Common myeloid progenitor, CD34-positive (primary cell): Measurements from ENCODE around the gene IQCC.

Source experiments
- CTCF ChIA-PET: fragments of 350-600 bp; sonication (Branson Sonifier 250); formaldehyde crosslinking; loops from one replicate; lab custom pipeline; 2021; ENCODE audit warnings: antibody characterized with exemption; lab: Charles Lee
- POLR2A ChIA-PET: fragments of 350-600 bp; sonication (Branson Sonifier 250); formaldehyde crosslinking; loops from one replicate; lab custom pipeline; 2021; ENCODE audit warnings: antibody characterized with exemption; lab: Charles Lee
- DNase-seq, 3 donors: peaks; one replicate each; pipeline versions ENCODE4 v3.0.0 to v3.0.0-alpha.2; 2013
- H3K27ac ChIP-seq, 2 experiments: 1 replicate in 1 of 2; 2 replicates in 1 of 2; pipeline ENCODE4 v1.7.0; 2013; ENCODE audit warnings: inconsistent platforms in 2 of 2, low read length in 2 of 2, mild to moderate bottlenecking in 2 of 2, low read depth in 1 of 2, moderate library complexity in 1 of 2; ENCODE audit not compliant: severe bottlenecking in 2 of 2, insufficient read depth in 1 of 2, poor library complexity in 1 of 2
- H3K27me3 ChIP-seq, 5 experiments: replicated peaks in 2 of 5; 1 replicate in 3 of 5; 2 replicates in 2 of 5; pipeline versions ENCODE4 v1.6.1 to v1.7.0; 2013; ENCODE audit warnings: low read length in 4 of 5, mild to moderate bottlenecking in 2 of 5, moderate library complexity in 2 of 5, inconsistent platforms in 1 of 5; ENCODE audit not compliant: insufficient read depth in 5 of 5, control insufficient read depth in 4 of 5
- H3K36me3 ChIP-seq, 4 experiments: 1 replicate in 2 of 4; 2 replicates in 2 of 4; pipeline versions ENCODE4 v1.6.1 to v1.7.0; 2013; ENCODE audit warnings: low read length in 3 of 4, control low read depth in 1 of 4, mild to moderate bottlenecking in 1 of 4; ENCODE audit not compliant: control insufficient read depth in 4 of 4, insufficient read depth in 4 of 4
- H3K4me1 ChIP-seq, 4 experiments: 1 replicate in 3 of 4; 2 replicates in 1 of 4; pipeline versions ENCODE4 v1.6.1 to v1.7.1; 2013; ENCODE audit warnings: low read length in 3 of 4, mild to moderate bottlenecking in 3 of 4, control low read depth in 1 of 4, inconsistent platforms in 1 of 4, moderate library complexity in 1 of 4; ENCODE audit not compliant: control insufficient read depth in 4 of 4, insufficient read depth in 4 of 4; ENCODE audit errors: control extremely low read depth in 1 of 4
- H3K4me3 ChIP-seq, 7 experiments: 1 replicate in 4 of 7; 2 replicates in 3 of 7; pipeline versions ENCODE4 v1.5.1 to v1.7.0; 2013; ENCODE audit warnings: mild to moderate bottlenecking in 7 of 7, low read length in 6 of 7, moderate library complexity in 6 of 7, inconsistent platforms in 2 of 7, low read depth in 2 of 7, control low read depth in 1 of 7; ENCODE audit not compliant: insufficient read depth in 4 of 7, control insufficient read depth in 1 of 7; ENCODE audit errors: extremely low read depth in 1 of 7
- H3K9me3 ChIP-seq, 5 experiments: 1 replicate in 4 of 5; 2 replicates in 1 of 5; pipeline versions ENCODE4 v1.6.1 to v1.7.1; 2013; ENCODE audit warnings: low read length in 4 of 5, mild to moderate bottlenecking in 2 of 5, inconsistent platforms in 1 of 5, low read depth in 1 of 5, moderate library complexity in 1 of 5; ENCODE audit not compliant: control insufficient read depth in 4 of 5, insufficient read depth in 2 of 5; ENCODE audit errors: control extremely low read depth in 1 of 5
- WGBS: methylation state at CpG from one replicate; pipeline ENCODE4 v1.1.5; 2013; ENCODE audit not compliant: insufficient coverage; 5-methylcytosine and 5-hydroxymethylcytosine counted together

Gene IQCC

DNA sequence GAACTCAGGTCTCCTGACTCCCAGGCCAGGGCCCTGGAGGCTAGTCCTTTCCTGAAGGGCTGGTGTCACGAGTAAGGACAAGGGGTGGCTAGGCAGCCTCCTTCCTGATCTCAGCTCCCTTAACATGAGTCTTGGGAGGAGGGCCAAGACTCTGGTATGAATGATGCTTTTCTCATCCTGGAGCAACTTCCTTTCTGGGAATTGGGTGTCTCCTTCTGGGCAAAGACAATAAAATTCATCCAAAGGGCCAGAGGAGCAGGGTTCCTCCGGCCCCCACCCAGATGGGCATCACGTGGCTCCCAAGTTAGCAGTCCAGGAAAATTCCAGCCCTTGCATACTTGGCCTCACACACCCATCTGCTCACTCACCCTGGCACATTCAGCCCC lies 41.4 kb downstream of the IQCC start, which contains the start of gene FAM167B:
TSS of gene FAM167B (plus strand) at position 335 of the 386 bp plus-strand sequence. CDS start 200 bp downstream, outside the sequence.
- CTCF ChIA-PET = interaction anchor here (1.0 to 4.4 kb wide), 6 partner anchors 11 to 108 kb away, joined by 3 to 40 read pairs (median 8); no protein-coding TSS in a partner anchor
- Histone ChIP-seq H3K36me3 (no peaks in the 10 kb centered on the region), H3K27ac (no peak within 1 kb of the TSS), H3K27me3 (no peaks in the 10 kb centered on the region), H3K4me1 (peaks cover 11 to 58% (median 50%) of the 10 kb centered on the region in 4 experiments), H3K4me3 (peak within 1 kb of the TSS in 2 of 7 experiments; percentile 8 to 50), H3K9me3 (no peaks in the 10 kb centered on the region)
- POLR2A ChIA-PET = interaction anchor here (0.6 to 1.0 kb wide), 2 partner anchors 12 to 128 kb away, joined by 3 to 5 read pairs; no protein-coding TSS in a partner anchor
- DNase-seq = no peak
- 88% methylated on average over 3 of the region's 3 CpGs for WGBS

DNA sequence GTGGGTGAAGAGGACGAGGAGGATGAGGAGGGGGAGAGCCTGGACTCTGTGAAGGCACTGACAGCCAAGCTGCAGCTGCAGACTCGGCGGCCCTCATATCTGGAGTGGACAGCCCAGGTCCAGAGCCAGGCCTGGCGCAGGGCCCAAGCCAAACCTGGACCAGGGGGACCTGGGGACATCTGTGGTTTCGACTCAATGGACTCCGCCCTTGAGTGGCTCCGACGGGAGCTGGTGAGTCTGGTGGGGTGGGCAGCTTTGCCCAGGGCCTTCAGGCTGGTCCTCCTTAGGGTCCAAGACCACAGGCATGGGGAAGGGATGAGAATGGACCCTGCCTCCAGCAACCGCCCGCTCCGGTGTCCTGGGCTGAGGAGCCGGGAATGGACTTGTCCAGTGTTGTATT lies 42.0 kb downstream of the IQCC start:
- Histone ChIP-seq H3K27me3 (no peaks in the 10 kb centered on the region), H3K4me1 (peaks cover 11 to 61% (median 56%) of the 10 kb centered on the region in 4 experiments), H3K9me3 (no peaks in the 10 kb centered on the region), H3K36me3 (no peaks in the 10 kb centered on the region), H3K4me3 (no peak overlapping the region), H3K27ac (no peak overlapping the region)
- CTCF ChIA-PET = interaction anchor here (0.6 to 4.4 kb wide), 12 partner anchors 10 to 77 kb away, joined by 3 to 40 read pairs (median 7); partner anchors contain the start of gene HDAC1
- 99% methylated on average over 11 of the region's 12 CpGs for WGBS
- POLR2A ChIA-PET = no interaction called here
- DNase-seq = no peak

DNA sequence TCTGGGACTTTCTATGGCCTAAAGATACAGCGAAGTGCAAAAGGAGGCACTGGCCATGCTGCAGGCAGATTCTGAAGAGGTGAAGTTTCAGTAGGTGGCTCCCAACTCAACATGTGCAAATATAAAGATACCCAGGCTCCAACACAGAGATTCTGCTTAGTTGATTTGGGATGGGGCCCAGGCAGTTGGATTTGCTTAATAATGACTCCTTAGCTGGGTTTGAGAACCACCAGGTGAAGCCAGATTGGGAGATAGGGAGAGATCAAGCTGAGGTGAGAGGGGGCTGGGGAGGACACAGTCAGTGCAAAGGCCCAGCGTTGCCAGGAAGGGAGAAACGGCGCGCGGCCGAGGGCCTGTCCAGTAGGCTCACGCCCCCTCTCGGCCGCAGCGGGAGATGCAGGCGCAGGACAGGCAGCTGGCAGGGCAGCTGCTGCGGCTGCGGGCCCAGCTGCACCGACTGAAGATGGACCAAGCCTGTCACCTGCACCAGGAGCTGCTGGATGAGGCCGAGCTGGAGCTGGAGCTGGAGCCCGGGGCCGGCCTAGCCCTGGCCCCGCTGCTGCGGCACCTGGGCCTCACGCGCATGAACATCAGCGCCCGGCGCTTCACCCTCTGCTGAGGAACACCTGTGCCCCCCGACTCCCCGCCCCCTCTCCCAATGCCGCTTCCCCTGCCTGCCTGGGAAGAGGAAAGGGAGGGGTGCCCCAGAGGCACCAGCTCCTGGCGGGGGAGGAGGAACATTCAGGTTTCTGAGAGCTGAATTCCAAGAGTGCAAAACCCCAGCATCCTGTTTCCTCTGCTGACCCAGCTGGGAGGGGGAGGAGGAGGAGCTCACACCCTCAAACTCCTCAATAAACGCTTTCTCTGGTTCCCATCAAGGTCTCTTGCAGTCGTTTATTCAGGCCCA lies 42.8 kb downstream of the IQCC start:
- Histone ChIP-seq H3K27me3 (no peaks in the 10 kb centered on the region), H3K4me3 (peak overlapping the region in 3 of 7 experiments; percentile 50 to 54 (median 50)), H3K36me3 (no peaks in the 10 kb centered on the region), H3K9me3 (no peaks in the 10 kb centered on the region), H3K4me1 (peaks cover 11 to 64% (median 59%) of the 10 kb centered on the region in 4 experiments), H3K27ac (no peak overlapping the region)
- ChIA-PET POLR2A (interaction anchor here (0.6 kb wide), 1 partner anchor 27 kb away, joined by 3 read pairs; no protein-coding TSS in a partner anchor), CTCF (interaction anchor here (0.6 to 4.4 kb wide), 22 partner anchors 8 to 141 kb away, joined by 3 to 40 read pairs (median 4); partner anchors contain the start of genes HDAC1 and KPNA6)
- WGBS = 9% methylated on average over 15 of the region's 31 CpGs
- peak; percentile 58 to 67 (median 64) for DNase-seq

DNA sequence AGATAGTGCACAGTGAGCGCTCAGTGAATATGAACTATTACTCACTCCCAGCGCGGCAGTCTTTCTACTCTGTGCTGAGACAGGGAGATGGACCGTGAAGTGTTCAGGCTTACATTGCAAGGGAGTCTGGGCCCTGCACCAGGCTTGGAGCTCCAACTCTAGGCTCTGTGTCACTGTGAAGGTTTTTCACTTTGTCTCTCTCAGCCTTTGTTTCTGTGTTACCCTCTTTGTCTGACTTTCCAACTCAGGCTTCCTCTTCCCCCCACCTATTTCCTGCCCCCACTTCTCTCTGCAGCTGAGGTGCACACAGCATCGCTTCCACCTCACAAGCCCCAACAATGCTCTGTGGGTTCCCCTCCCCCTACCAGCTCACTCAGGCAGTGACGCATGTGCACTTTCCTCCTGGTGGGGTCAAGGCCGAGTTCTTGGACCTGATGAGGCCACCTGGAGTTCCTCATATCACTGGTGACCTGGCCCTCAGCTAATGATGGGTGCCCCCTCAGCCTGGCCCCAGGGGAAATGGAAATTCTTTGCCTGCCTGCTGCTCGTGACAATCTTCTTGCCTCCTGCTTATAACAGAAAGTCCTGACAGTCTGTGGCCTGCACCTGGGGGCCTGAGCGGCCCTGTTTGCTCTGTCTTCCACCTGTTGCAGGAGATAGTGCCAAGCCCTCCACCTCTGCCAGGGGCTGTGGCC lies 44.5 kb downstream of the IQCC start:
- H3K4me1 ChIP-seq = peaks cover 11 to 72% (median 65%) of the 10 kb centered on the region in 4 experiments
- POLR2A ChIA-PET = interaction anchor here (0.5 to 1.5 kb wide), 4 partner anchors 9 to 87 kb away, joined by 3 to 5 read pairs (median 4); partner anchors contain the start of gene HDAC1
- no peaks in the 10 kb centered on the region for H3K27me3 ChIP-seq
- CTCF ChIA-PET = interaction anchor here (0.6 to 4.4 kb wide), 15 partner anchors 8 to 91 kb away, joined by 3 to 40 read pairs (median 9); partner anchors contain the start of gene HDAC1
- H3K36me3 ChIP-seq = no peaks in the 10 kb centered on the region
- H3K27ac ChIP-seq = peak overlapping the region; percentile 26 to 70
- H3K4me3 ChIP-seq = peak overlapping the region in 5 of 7 experiments; percentile 34 to 62 (median 40)
- H3K9me3 ChIP-seq = no peaks in the 10 kb centered on the region
- peak; percentile 73 to 91 (median 89) for DNase-seq
- 16% methylated on average over 9 of the region's 9 CpGs for WGBS

DNA sequence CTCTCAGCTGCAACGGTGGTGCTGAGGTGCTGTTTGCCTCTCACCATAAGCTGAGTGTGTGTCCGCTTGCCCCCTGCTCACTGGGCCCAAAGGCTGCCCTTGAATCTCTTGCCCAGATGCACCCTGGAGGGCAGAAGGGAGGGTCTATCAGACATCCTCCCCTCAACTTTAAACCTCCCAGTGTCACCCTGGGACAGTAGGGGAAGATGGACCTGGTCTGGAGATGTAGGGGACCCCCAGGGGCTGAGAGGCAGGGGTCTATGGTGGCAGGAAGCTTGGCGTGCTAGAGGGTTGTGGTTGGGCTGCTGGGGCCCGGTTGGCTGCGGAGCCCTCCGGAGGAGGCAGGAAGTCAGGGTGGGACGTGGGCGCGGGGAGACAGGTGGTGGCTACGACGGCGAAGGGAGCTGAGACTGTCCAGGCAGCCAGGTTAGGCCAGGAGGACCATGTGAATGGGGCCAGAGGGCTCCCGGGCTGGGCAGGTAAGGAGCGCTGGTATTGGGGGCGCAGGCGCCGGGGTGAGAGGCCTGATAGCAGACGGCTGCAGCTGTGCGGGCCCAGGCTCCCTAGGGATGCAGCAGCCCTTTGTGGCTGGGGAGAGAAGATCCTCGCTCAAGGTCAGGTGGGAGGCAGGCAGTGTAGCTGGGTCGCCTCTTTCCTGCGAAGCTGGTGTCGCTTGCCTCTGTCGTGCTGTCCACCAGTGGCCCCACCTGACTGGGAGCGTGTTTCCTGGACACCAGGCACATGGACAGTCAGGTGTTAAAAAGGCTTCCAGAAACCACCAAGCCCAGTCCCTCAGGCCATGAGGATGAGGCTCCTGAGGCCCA lies 45.6 kb downstream of the IQCC start, which contains the start of gene LCK:
TSS of gene LCK (plus strand) at position 373 of the 824 bp plus-strand sequence. CDS start 23,065 bp downstream, outside the sequence.
- peak in 2 of 3 donors; percentile 53 to 64 for DNase-seq
- Histone ChIP-seq H3K27ac (peak within 1 kb of the TSS; percentile 26 to 70), H3K9me3 (no peaks in the 10 kb centered on the region), H3K27me3 (no peaks in the 10 kb centered on the region), H3K4me1 (peaks cover 11 to 72% (median 65%) of the 10 kb centered on the region in 4 experiments), H3K36me3 (no peaks in the 10 kb centered on the region), H3K4me3 (peak within 1 kb of the TSS in 4 of 7 experiments; percentile 36 to 62 (median 50))
- WGBS = 50% methylated on average over 22 of the region's 25 CpGs
- ChIA-PET POLR2A (no interaction called here), CTCF (interaction anchor here (0.6 to 4.4 kb wide), 7 partner anchors 9 to 149 kb away, joined by 3 to 40 read pairs (median 4); partner anchors contain the start of gene HDAC1)
